ENCODE results near the gene TOMM22.

Gene TOMM22

DNA sequence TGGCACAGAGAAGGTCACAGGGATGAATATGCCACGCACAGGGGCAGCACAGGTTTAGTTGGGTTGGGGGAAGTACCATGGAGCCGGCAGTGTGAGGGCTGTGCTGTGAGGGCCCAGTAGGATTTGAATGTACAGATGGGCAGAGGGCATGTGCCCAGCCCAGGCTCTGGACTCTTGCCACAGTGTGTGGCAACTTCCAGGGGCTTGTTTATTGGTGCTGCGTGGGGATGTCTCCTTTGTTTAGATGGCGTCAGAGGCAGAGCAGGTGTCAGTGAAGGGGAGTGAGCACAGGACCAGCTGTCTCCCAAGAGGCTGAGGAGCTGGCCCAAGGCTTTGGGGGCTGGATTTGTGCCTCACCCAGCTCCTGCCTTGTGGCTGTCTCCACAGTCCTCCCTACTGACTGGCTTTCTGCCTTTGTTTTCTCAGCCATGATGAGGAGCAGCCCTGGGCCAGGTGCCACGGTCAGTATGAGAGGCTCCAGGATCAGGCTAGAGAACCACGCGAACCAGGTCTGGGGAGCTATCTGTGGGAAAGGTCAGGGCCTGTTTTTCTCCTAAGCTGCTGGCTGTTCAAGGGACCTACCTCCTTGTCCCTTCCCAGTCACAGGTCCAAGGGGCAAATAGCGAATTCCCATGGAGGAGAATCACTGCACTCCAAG is 52.1 kb downstream of the TOMM22 start:
- DNase-seq (ENCODE audit: low read depth, low spot score) = no peak

DNA sequence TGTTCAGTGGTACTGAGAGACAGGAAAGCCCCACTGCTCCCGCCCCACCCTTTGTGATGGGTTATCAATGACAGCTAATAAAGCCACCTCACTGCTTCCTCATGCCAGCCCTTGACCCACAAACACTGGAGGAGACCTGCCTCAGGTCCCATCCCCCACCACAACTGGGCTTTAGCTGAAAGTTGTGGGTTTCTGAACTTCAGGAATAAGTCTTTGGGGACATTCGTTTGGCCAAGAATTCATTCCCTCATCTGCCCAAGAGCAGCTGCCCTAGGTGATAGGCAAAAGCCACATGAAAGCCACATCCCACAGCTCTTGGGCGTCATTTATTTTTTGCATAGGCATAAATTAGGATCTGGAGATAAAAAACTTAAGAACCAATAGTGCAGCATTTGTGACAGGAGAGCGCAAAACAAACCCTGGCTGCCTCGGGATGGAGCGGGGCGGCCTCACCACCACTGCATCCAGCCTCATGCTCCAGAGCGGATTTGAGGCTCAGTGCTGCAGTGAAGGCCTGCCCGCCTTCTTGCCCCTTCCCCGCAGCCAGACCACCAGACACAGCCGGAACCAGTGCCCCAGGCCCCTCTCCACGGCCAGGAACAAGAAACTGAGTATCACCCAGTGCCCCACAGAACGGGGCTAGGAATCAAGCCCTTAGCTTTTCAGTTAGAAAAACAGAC is 52.8 kb downstream of the TOMM22 start:
- DNase-seq (ENCODE audit: low read depth, low spot score) = no peak
